Measurements from ENCODE around the gene ALDH1A1.

Gene ALDH1A1

GRCh38 chr9:72909428-72909827, 43.4 kb downstream of the ALDH1A1 start:
- TF ChIP-seq GATA2 (IDR thresholded peaks at IDR 0.05; ENCODE audit: low read depth, low read length) (no peak), GATA3 (IDR thresholded peaks at IDR 0.05; ENCODE audit: low read depth, low read length) (no peak)

DNA sequence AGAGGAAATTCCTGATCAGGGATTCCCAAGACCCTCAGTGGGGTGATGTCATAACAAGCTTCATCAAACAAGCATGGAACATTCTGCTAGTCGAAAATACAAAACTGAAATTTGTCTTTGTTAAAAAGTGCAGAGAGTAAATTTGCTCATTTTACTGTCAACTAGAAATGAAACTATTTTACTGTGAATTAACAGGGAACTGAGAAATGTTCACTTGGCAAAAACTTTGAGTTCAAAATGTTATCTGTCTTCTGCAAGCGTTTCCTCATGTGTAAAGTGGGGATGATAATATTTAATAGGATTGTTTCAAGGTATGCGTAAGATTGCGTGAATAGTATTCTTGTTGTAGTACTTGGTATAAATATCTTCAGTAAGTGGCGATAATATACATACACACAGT, 45.4 kb downstream of the ALDH1A1 start:
- no peak for TF ChIP-seq GATA2 (IDR thresholded peaks at IDR 0.05; ENCODE audit: low read depth, low read length)
- no peak for TF ChIP-seq GATA3 (IDR thresholded peaks at IDR 0.05; ENCODE audit: low read depth, low read length)

DNA sequence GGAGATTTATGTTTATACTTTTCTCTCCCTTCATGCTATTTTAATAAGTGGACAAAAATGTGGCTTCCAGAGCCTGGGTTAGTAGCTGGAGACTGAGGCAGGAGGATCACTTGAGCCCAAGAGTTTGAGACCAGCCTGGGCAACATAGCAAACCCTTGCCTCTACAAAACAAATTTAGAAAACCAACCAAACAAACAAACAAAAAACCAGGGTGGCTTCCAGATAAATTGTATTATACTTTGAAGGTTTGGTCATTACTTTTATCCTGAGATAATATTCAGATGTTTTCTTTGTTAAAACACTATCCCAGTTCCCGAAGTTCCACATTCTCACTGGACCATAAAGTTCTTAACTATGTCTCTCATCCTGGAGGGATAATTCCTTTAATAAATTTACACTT, 46.0 kb downstream of the ALDH1A1 start:
- TF ChIP-seq GATA2 (IDR thresholded peaks at IDR 0.05; ENCODE audit: low read depth, low read length) (no peak), GATA3 (IDR thresholded peaks at IDR 0.05; ENCODE audit: low read depth, low read length) (no peak)

DNA sequence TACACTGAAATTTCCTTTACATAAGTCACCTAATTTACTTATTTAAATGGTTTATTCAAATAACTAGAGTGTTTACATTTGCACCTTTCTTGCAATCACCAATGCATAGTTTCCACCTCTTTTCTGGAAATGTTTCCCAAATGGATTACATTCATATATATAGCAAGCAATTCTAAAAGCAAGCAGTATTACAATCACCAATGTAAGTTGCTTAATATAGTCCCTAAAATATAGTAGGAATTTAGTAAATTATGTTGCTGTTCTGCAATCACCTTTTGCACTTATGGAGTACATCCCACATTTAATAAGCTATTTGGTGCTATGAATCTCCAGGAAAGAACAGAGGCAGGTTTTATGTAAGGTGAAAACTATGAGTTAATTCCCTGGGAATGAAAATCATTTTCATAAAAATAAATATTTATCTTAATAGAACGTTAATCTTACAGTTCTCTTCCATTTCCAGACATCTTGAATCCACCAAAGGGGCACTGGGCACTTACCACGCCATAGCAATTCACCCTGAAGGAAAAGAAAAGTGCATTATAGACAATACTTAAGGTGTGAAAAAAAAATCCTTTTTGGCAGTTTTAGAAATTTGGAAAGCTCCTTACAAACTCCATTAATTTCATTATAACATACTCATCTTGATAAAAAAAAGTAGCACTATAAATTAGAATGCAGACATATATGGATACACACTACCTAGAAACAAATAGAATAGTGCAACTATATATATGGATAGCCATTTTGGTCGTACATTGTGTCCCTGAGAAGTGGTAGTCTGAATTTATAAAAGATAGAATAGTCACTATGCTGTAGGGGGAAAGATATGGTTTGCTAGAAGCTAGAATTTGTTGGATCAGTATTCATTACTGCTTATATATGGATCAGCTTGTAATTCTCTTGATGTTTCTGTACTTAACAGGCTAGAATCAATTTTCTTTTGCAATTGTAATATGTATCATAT, 47.1 kb downstream of the ALDH1A1 start:
- TF ChIP-seq GATA2 (IDR thresholded peaks at IDR 0.05; ENCODE audit: low read depth, low read length) (no peak), GATA3 (IDR thresholded peaks at IDR 0.05; ENCODE audit: low read depth, low read length) (no peak)

DNA sequence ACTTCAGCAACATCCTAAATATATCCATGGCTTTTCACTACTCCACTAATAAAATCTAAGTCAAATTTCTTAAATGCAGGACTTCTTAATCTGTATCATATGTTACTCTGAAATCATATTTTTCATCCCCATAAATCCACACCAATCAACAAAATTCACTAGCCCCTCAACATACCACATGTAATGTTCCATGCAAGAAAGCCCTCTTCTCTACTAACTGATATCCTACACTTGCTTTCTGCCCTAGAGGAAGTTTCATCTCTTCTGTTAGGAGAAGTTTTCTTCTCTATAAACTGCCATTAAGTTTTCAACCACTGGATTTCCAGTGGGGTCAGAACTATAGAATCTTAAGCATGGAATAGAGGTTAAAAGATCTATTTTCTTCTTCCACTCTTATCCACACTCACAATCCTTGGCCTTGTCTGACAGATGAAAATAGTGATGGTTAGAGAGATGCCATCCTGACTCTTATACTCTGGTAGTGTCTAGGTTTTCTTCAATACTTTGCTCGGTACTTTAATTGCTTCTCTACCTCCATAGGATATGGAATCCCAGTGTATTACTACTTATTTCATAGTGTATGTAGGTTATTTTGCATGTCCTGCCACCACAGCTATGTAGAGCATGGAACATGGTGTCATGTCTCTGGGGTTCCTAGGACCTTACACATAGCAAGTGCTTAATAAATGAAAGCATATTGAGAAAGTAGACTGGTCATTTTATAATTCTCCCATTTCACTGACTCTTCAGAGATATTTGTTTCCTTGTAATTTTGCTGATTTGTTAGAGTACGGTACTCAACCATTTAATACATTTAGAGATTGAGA, 48.4 kb downstream of the ALDH1A1 start:
- no peak for TF ChIP-seq GATA2 (IDR thresholded peaks at IDR 0.05; ENCODE audit: low read depth, low read length)

GRCh38 chr9:72903103-72903502, 49.8 kb downstream of the ALDH1A1 start:
- TF ChIP-seq GATA2 (IDR thresholded peaks at IDR 0.05; ENCODE audit: low read depth, low read length): no peak
- TF ChIP-seq GATA3 (IDR thresholded peaks at IDR 0.05; ENCODE audit: low read depth, low read length): no peak

DNA sequence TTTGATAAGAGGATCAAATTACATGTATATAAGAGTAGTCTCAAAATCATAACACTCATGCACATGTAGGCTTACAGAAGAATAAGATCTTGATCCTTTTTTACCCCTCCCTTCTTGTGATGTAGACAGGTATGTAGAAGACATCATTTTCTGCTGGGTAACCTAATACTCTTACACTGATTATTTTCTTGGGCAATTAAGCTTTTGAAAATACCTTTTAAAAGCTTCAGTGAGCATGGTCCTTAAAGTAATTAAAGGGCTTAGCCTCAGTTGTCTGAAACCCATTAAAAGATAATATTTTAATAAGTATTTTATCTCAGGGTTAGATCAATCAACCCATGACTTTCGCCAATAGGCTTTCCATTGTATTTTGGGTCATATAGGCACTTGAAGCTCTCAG, 50.6 kb downstream of the ALDH1A1 start:
- no peak for TF ChIP-seq GATA3 (IDR thresholded peaks at IDR 0.05; ENCODE audit: low read depth, low read length)
- no peak for TF ChIP-seq GATA2 (IDR thresholded peaks at IDR 0.05; ENCODE audit: low read depth, low read length)

DNA sequence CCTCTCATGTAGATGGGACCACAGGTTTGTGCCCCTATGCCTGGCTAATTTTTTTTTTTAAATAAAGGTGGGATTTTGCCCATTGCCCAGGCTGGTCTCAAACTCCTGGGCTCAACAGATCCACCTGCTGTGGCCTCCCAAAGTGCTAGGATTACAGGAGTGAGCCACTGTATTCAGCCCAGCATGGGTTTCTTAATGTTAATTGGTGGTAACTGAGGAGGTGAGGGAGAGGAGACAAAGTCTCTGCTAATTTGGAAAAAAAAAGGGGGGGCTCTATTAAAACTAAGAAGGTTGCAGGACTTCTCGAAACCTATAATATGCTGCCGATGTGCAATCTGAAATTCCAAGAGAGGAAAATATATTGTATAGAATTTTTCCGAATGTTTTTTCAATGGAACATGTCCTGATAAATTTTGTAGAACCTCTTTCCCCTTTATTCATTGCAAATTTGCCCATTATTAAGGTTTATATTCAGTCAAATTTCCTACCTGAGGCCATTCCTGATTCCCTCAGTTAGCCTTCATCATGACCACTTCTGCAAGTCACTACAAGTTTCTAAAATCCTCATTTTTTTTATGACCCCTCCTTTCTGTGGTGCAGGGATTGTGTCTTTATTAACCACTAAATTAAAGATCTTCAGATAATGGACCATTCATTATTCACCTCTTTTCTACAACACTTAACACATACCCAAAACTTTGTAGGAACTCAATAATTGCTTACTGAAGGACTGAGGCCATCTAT, 52.9 kb downstream of the ALDH1A1 start:
- no peak for TF ChIP-seq GATA3 (IDR thresholded peaks at IDR 0.05; ENCODE audit: low read depth, low read length)
- TF ChIP-seq GATA2 (IDR thresholded peaks at IDR 0.05; ENCODE audit: low read depth, low read length): no peak

GRCh38 chr9:72898784-72899733, 53.8 kb downstream of the ALDH1A1 start:
- TF ChIP-seq GATA3 (IDR thresholded peaks at IDR 0.05; ENCODE audit: low read depth, low read length) (no peak), GATA2 (IDR thresholded peaks at IDR 0.05; ENCODE audit: low read depth, low read length) (no peak)

DNA sequence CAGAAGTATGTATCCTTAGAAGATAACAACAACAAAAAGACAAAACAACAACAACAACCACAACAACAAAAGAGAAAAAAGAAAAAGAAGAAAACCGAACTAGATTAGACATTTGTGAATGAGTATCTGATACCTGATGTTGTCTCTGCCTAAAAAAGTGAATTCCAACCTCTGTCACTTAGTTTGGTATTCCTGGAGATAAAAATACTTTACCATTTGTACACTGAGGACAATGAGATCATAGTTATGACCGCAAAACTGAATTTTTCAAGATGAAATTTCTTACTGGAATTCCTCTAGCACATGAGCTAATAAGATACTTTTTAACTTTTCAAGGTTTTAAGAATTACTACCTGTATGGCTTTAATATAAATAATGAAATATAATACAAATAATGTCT, 54.5 kb downstream of the ALDH1A1 start:
- no peak for TF ChIP-seq GATA3 (IDR thresholded peaks at IDR 0.05; ENCODE audit: low read depth, low read length)
- no peak for TF ChIP-seq GATA2 (IDR thresholded peaks at IDR 0.05; ENCODE audit: low read depth, low read length)

GRCh38 chr9:72897069-72897649, 55.7 kb downstream of the ALDH1A1 start:
- TF ChIP-seq GATA2 (IDR thresholded peaks at IDR 0.05; ENCODE audit: low read depth, low read length): no peak
- no peak for TF ChIP-seq GATA3 (IDR thresholded peaks at IDR 0.05; ENCODE audit: low read depth, low read length)

DNA sequence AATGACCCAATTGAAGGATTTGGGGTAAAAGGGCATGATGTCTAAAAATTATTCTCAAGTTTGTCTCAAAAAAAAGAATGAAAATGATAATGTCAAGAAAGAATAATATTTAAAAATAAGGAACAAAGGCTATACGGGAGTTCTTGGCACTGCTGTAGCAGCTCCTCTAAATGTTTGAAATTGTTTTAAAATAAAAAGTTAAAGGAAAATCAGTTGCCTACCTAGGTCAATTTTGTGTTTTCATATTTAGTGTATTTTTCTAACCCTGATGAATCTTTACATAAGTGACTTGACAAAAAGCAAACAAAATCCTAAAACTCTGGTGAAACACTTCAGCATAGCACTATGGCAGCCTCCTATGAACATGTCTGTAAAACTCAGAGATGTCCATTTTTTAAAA, 56.4 kb downstream of the ALDH1A1 start:
- TF ChIP-seq GATA3 (IDR thresholded peaks at IDR 0.05; ENCODE audit: low read depth, low read length) (no peak), GATA2 (IDR thresholded peaks at IDR 0.05; ENCODE audit: low read depth, low read length) (no peak)

GRCh38 chr9:72895122-72895521, 57.7 kb downstream of the ALDH1A1 start:
- TF ChIP-seq GATA2 (IDR thresholded peaks at IDR 0.05; ENCODE audit: low read depth, low read length): no peak

All from SH-SY5Y (cell line).